ENCODE results near the gene ATP13A2.
"Not testable (repeated sequence)": the region's sequence is repeated elsewhere in the genome, so short reads cannot be mapped to it uniquely, and the experiment has no call there.

Gene ATP13A2

DNA sequence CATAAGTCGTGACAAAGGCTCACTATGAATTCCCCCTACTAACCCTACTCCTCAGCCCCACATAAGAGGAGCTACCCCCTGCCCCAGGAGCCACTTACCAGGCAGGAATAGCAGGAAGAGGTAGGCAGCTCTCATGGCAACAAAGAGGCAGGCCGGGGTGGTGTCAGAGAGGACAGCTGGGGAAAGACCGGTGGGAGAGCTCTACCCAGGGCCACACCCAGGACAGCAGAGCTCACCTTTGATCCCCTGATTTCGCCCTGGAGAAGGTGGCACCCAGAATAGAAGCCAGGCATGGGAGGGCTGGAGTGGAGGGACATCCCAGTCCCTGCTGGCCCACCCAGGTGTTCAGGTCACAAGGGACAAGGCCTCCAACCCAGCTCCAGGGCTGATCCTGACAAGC is 33.6 kb downstream of the ATP13A2 start:
- DNase-seq (ENCODE audit: low read depth) = no peak

DNA sequence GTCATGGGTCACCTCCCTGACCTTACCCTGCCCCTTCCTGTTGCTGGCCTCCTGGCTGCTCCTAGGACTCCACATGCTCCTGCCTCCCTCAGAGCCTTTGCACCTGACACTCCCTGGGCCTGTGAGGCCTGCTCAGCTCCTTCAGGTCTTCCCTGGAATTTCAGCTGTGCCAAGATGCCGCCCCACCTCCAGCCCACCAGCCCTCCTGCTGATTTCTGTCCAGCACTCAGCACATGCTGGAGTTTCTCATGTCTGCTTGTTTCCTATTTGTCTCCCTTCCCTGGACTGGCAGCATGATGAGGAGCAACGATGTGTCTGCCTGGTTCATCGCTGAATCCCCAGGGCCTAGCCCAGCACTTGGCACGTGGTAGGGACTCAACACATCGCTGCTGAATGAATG is 34.4 kb downstream of the ATP13A2 start:
- no peak for DNase-seq (ENCODE audit: low read depth)

DNA sequence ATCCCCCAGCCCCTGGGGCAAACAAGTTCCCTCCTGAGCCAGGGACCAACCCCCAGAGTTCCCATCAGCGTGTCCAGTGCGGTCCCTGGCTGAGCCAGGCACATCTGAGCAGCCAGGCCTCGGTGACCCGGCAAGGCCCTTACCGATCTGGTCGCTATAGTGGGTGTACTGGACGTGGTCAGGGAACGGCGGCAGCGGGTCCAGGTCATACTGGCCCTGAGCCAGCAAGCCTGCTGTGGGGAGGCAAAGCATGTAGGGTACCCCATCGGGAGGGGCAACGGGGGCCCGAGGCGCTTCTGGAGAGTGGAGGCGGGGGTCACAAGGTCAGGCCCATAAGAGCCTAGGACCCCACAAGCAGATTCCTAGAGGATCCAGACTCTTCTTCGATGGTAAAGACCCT is 34.8 kb downstream of the ATP13A2 start:
- DNase-seq (ENCODE audit: low read depth) = no peak

DNA sequence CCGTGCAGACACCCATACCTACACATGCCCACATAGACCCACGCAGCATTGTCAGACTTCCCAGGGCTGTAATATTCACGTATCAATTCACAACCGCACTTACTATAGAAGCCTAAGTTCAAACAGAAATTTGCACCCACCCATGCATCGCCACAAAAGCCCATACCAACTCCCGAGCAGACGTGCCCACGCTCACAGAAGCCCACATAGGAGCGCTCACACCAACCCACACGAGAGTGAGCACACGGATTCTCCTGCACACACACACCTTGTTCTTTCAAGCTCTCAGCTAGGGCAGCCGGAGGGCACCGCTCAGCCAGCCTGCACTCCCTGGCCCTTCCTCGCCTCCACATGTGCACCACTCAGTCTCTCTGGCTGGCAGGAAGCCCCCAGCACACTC is 35.9 kb downstream of the ATP13A2 start:
- no peak for DNase-seq (ENCODE audit: low read depth)

DNA sequence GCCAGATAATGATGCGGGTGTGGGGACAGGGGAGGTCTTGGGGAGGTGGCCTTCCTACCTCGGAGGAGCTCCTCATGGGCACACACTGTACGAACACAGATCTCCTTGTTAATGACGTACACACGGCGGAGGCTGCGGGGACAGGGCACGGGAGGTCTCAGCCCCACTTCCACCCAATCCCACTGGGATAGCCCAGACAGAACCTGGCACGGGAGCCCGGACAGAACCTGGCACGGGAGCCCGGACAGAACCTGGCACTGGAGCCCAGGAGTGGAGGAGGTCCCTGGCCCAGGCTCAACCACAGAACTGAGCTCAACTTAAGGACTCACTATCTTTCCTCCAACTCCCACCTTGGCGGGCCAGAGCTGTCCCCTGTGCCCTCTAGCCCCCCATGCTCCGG is 36.5 kb downstream of the ATP13A2 start:
- DNase-seq (ENCODE audit: low read depth) = no peak

DNA sequence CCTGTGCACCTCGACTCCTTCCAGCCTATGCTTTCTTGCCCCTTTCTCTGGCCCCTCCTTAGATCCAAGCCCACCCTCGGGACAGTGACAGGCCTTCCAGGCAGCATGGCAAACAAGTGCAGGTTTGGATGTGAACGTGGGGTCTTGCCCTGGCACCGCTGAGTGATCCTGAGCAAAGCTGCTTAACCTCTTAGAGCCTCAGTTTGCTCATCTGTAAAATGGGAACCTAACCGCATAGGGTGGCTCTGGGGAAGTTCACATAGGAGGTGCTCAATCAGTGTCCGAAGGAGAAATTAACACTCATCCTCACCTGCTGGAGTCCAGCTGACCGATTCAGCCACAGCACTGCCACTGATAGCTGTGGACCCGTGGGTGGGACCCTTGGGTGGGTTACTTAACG is 38.5 kb downstream of the ATP13A2 start:
- DNase-seq (ENCODE audit: low read depth) = no peak

DNA sequence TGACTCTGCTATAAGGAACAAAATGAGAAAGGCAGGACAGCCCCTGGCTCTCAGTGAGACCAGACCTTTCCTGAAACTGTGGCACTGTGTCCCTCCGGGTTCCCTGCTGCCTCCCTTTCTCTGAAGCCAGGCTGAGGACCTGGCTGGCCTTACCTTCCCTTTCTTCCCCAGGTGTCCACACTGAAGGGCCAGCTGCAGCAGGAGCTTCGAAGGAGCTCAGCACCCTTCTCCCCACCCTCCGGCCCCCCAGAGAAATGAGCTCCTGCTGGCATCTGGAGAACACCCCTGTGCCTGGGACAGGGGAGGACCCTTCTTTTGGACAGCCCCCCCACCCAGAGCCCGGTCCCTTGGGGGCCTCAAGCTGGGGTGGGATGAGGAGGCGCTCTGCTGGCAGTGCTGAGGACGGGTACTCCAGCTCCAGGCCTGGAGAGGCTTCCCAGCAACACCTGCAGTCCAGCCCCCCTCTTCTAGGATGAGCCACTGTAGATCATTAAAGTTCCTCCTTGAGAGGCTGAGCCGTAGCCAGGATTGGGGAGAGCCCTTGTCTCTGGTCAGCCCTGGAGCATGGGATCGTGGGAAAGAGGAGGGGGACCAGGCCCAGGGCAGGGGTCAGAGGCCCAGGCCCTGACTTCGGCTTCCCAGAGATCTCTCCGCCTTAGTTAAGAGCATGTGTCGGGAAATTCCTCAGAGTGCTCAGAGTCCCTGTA is 39.4 kb downstream of the ATP13A2 start:
- DNase-seq (ENCODE audit: low read depth) = no peak

DNA sequence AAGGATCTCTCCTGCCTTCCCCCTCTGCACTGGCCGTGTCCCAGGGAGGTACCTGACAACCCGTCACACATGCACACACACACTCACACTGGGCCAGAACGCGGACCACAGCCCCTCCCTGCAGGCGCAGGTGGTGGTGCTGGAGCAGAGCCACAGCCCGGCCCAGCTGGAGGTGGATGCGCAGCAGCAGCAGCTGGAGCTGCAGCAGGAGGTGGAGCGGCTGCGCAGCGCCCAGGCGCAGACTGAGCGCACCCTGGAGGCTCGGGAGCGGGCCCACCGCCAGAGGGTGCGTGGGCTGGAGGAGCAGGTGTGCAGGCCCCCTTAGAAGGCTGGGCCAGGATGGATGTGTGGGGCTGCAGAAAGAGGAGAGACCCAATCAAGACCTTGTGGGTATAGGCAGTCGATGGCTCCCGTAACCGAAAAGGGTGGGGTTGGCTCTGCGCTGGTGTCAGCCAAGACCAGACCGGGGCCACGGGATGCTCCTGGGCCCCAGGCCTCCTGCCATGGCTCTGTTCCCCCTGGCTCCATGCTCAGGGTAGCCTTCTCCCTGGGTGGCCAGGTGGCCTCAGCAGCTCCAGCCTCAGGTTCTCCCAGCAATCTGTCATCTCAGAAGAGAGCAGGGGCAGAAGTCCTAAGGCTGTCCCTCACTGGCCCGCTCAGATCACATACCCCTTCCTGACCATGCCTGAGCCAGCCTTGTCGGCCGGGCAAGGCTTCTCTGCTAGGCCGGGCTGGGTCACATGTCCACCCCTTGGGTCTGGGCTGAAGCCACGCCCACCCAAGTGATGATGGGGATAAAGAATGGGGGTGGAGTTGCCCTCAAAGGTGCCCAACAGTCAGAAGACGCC is 40.2 kb downstream of the ATP13A2 start:
- peak; percentile 50 for DNase-seq (ENCODE audit: low read depth)

DNA sequence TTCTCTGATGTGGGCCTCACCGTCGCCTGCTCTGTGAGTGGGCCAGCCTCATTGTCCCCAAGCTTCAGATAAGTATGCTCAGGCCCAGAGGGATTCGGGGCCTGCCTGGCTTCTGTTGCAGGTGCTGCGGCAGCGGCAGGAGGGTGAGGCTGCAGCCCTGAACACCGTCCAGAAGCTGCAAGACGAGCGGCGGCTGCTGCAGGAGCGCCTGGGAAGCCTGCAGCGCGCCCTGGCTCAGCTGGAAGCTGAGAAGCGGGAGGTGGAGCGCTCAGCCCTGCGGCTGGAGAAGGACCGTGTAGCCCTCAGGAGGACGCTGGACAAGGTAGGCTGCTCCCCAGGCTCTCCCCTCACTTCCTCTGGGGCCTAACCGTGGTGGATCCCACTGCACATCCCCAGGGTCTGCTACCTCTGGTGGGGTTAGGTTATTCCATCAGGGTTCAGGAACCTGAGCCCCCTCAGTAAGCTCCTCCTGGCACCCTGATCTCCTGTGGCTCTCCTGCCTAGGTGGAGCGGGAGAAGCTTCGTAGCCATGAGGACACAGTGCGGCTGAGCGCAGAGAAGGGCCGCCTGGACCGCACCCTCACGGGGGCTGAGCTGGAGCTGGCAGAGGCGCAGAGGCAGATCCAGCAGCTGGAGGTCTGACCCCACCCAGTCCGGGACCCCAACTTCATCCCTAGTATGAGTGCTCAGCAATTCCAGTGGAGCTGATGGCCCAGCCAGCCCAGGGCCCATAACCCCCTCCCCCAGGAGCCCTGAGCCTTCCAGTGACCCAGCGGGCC is 41.4 kb downstream of the ATP13A2 start:
- no peak for DNase-seq (ENCODE audit: low read depth)

DNA sequence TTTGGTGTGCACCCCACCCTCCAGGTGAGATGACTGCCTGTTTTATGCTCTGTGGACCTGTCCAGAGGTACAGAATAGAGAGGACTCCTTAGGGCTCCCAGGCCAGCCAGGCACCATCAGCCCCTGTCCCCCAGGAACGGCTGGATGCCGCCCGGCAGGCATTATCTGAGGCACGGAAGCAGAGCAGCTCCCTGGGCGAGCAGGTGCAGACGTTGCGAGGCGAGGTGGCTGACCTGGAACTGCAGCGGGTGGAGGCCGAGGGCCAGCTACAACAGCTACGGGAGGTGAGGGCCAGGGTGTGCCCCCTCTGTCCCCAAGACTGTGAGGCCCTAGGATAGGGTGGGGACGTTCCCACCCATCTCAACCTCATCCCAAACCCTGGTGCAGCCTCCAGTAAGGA is 42.1 kb downstream of the ATP13A2 start:
- DNase-seq (ENCODE audit: low read depth) = no peak

DNA sequence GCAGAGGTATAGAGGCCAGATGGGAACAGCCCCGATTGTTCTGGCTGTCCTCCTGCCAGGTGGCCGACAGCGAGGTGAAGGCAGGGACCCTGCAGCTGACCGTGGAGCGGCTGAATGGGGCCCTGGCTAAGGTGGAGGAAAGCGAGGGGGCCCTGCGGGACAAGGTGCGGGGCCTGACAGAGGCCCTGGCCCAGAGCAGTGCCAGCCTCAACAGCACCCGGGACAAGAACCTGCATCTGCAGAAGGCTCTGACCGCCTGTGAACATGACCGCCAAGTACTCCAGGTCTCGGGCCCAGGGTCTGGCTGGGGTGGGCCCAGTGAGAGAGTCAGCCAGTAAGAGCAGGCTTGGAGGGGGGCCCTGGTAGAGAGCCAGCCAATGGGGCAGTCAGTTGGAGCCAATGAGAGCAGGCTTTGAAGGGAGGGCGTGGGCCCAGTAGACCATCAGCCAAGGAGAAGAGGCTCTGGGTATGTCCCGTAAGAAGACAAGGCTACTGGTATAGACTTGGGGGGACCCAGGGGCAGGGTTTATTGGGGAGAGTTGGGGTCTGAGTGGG is 42.6 kb downstream of the ATP13A2 start:
- DNase-seq (ENCODE audit: low read depth) = no peak

DNA sequence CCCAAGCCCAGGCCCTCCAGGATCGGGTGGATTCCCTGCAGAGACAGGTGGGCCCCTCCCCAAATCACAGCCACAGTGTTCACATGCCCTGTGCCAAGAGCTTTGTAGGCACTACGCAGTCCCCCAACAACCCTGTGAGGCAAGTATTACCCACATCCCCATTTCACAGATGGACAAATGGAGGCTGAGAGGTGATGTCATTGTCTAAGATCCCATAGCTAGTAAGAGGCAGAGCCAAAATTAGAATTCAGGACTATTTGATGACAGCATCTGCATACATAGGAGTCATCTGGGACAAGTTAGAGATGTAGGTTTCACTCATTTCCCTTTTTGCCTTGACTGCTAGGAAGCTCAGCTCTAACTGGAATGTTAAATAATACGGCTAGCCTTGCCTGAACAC is 43.4 kb downstream of the ATP13A2 start:
- no peak for DNase-seq (ENCODE audit: low read depth)

DNA sequence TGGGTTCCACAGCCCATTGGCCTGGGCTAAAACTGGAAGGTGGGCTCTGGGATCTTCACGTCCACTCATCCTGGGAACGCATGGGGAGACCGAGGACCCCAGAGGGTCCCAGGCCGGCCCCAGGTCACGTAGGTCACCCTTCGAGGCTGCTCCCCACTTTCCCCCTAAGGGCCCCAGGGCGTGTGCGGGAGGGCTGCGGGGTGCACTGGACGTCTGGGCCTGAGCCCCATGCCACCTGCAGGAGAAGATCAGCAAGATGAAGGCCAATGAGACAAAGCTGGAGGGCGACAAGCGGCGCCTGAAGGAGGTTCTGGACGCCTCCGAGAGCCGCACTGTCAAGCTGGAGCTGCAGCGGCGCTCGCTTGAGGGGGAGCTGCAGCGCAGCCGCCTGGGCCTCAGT is 43.8 kb downstream of the ATP13A2 start:
- no peak for DNase-seq (ENCODE audit: low read depth)

DNA sequence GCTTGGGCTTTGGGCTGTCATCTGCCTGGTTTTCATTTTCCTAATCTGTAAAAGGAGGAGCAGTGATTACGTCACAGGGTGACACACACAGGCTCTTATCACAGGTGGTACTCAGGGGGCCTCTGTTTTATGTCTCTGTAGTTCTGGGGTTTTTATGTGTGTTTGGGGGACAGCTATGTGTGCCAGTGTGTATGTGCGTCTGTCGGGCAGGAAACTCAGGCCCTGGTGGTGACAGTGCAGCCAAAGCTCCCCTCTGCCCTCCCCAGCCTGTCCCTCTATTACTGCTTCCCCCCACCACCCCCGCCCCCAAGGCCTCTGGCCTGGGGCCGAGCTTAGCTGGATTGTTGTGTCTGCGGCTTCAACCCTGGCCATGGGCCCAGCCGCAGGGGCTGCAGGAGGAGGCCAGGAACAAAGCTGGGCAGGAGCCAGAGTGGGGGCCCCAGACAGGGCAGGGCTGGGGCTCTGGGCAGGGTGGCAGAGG is 44.6 kb downstream of the ATP13A2 start:
- no peak for DNase-seq (ENCODE audit: low read depth)

DNA sequence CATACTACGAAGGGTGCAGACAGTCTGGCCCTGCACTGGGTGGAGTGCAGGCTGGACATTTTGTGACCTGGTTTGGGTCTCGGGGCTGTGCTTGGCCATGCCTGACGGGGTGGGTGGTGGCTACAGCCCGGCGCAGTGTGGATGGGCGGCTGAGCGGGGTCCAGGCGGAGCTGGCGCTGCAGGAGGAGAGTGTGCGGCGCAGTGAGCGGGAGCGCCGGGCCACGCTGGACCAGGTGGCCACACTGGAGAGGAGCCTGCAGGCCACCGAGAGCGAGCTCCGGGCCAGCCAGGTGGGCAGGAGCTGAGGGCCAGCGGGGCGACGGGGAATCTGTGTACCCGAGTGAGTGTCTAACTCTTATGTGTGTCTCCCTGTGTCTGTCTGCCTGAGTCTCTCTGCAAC is 45.4 kb downstream of the ATP13A2 start:
- no peak for DNase-seq (ENCODE audit: low read depth)

DNA sequence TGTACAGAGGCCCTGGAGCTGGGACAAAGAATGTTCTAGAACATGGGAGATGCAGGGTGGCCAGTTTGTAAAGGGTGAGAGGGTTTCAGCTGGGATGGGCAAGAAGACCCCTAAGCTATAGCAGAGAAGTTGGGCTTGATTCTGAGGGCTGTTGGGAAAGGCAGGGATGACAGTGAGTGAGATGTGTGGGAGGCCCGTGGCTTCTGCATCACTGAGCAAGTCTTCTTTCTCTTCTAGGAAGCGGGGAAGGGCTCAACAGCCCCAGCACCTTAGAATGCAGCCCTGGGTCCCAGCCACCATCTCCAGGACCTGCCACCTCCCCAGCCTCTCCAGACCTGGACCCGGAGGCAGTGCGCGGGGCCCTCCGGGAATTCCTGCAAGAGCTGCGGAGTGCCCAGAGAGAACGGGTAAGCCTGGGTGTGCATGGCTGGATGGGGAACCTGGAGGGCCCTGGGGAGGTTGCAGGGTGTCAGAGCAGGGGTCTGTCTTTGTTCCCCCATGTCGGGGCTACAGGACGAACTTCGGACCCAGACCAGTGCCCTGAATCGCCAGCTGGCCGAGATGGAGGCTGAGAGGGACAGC is 46.2 kb downstream of the ATP13A2 start:
- no peak for DNase-seq (ENCODE audit: low read depth)

DNA sequence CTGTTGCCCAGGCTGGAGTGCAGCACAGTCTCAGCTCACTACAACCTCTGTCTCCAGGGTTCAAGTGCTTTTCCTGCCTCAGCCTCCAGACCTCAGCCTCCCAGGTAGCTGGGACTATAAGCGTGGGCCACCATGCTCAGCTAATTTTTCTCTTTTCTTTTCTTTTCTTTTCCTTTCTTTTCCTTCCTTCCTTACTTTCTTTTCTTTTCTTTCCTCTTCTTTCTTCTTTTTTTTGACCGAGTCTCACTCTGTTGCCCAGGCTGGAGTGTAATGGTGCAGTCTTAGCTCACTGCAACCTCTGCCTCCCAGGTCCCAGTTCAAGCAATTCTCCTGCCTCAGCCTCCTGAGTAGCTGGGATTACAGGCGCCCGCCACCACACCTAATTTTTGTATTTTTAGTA is 47.6 kb downstream of the ATP13A2 start:
- not testable (repeated sequence) for DNase-seq (ENCODE audit: low read depth)

DNA sequence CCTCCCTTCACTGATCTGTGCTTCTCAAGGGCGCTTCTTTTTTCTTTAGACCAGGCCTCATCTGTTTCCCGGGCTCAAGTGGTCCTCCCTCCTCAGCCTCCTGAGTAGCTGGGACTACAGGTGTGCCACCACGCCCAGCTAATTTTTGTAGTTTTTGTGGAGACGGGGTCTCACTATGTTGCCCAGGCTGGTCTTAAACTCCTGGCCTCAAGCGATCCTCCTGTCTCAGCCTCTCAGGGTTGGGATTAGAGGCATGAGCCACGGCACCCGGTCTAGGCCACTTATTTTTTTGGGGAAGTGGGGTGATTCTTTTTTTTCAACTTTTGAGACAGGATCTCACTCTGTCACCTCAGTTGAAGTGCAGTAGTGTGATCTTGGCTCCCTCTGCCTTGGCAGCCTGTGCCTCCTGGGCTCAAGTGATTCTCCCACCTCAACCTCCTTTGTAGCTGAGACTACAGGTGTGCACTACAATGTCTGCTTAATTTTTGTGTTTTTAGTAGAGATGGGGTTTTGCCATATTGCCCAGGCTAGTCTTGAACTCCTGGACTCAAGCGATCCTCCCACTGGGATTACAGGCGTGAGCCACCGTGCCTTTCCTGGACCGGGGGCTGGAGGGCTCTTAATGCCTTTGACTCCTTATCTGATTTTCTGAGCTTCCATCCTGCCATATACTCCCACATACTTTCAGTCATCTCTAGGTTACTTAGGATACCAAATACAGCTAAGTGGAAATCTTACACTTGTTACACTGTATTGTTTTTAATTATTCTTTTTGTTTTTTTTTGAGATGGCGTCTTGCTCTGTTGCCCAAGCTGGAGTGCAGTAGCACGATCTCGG is 50.2 kb downstream of the ATP13A2 start:
- DNase-seq (ENCODE audit: low read depth) = no peak

DNA sequence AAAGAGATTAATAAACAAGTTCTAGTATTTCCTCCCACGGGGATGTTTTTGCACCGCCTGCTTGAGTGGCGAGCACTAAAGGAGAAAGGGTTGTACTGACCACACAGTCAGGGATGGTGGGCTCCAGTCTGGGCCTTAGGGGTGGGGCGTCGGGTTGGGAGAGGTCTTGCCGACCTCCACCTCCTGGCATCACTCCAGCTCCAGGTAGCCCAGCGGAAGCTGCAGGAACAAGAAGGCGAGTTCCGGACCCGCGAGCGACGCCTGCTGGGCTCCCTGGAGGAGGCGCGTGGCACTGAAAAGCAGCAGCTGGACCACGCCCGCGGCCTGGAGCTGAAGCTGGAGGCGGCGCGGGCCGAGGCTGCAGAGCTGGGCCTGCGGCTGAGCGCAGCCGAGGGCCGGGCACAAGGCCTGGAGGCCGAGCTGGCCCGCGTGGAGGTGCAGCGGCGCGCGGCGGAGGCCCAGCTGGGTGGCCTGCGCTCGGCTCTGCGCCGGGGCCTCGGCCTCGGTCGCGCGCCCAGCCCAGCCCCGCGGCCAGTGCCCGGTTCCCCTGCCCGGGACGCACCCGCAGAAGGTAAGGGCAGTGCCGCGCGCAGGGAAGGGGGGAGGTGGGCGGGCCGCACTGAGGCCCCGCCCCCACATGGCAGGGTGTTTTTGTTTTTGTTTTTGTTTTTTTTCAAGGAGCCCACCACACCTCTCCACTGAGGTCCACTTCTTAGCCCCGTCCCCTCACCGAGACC is 51.0 kb downstream of the ATP13A2 start:
- DNase-seq (ENCODE audit: low read depth) = peak; percentile 72

DNA sequence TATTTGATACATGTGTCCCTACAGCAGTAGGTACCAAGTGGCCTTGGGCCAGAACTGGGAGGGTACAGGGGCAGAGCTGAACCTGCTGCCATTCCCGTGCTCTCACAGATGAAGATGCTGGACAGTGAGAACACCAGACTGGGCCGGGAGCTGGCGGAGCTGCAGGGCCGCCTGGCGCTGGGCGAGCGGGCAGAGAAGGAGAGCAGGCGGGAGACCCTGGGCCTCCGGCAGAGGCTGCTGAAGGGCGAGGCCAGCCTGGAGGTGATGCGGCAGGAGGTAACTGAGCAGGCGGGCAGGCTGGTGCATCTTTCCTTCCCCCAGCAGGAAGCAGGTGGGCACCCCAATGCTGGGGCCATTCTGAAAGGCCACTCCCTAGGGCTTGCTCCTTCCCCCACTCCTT is 53.3 kb downstream of the ATP13A2 start:
- DNase-seq (ENCODE audit: low read depth) = no peak
